Heart right ventricle (tissue), 16 donors: ENCODE results near the gene AADAT. TPM values are rescaled to one million over a fixed set of nuclear protein-coding genes. Genes with fewer than 3 reads are reported as not detected.

Experiments
- ATAC-seq, 8 donors: fragments of 200-7000 bp; cut with Tn5 transposase; one replicate each; pipeline ENCODE4 v1.9.1; 2020; ENCODE audit warnings: mild to moderate bottlenecking in 8 of 8, moderate library complexity in 8 of 8, moderate number of reproducible peaks in 1 of 8
- DNase-seq, 2 donors: peaks; one replicate each; pipeline ENCODE4 v3.0.0-alpha.2; 2020
- H3K27ac ChIP-seq, 10 donors: fragments of 200-600 bp; sonication (generic) in 2 of 10; one replicate each; pipeline versions ENCODE4 v1.5.0 to v1.8.0; 2020 to 2022; ENCODE audit warnings: mild to moderate bottlenecking in 3 of 10
- H3K27me3 ChIP-seq, 7 donors: fragments of 200-600 bp; one replicate each; pipeline ENCODE4 v1.8.0; 2021 to 2022; ENCODE audit warnings: mild to moderate bottlenecking in 2 of 7
- H3K36me3 ChIP-seq, 9 donors: fragments of 200-600 bp; sonication (generic) in 1 of 9; one replicate each; pipeline versions ENCODE4 v1.5.0 to v1.8.0; 2020 to 2022; ENCODE audit warnings: mild to moderate bottlenecking in 2 of 9
- H3K4me1 ChIP-seq, 9 donors: fragments of 200-600 bp; sonication (generic) in 1 of 9; one replicate each; pipeline versions ENCODE4 v1.5.0 to v1.8.0; 2020 to 2022; ENCODE audit warnings: mild to moderate bottlenecking in 4 of 9
- H3K4me3 ChIP-seq, 10 donors: fragments of 200-600 bp; sonication (generic) in 2 of 10; one replicate each; pipeline versions ENCODE4 v1.5.0 to v1.8.0; 2020 to 2022; ENCODE audit warnings: mild to moderate bottlenecking in 7 of 10, moderate library complexity in 2 of 10
- H3K9me3 ChIP-seq, 11 donors: fragments of 200-600 bp in 10 of 11; sonication (generic) in 2 of 11; one replicate each; pipeline versions ENCODE4 v1.5.0 to v1.8.0; 2013 to 2022; ENCODE audit warnings: mild to moderate bottlenecking in 2 of 11, control low read depth in 1 of 11, moderate library complexity in 1 of 11
- CTCF ChIP-seq, 9 donors: fragments of 200-600 bp; sonication (generic) in 2 of 9; IDR thresholded peaks; one replicate each; pipeline versions ENCODE4 v1.5.0 to v1.8.0; 2021 to 2022; ENCODE audit warnings: antibody characterized with exemption in 9 of 9, mild to moderate bottlenecking in 5 of 9, moderate library complexity in 1 of 9
- WGBS, 2 donors: extraction: QIAGEN DNeasy Blood & Tissue Kit; methylation state at CpG; one replicate each; pipeline ENCODE4 v1.1.7; 2013; ENCODE audit warnings: inconsistent platforms in 1 of 2; 5-methylcytosine and 5-hydroxymethylcytosine counted together
- intact Hi-C, 10 donors: fragments of 100-400 bp; cut with DNase I; formaldehyde crosslinking; loops; one replicate each; pipeline versions ENCODE4 v1.11.1 to v1.14.2; 2022
- polyA plus RNA-seq, 2 donors: library from polyadenylated mRNA; stranded (reverse); fragments of 200-250 nt; gene quantifications; one replicate each; pipeline ENCODE4 v1.2.3, GENCODE V29; 2013
- total RNA-seq, 10 donors: library from RNA; stranded (reverse); fragmentation: NEBNext Ultra II Directional in 3 of 10; extraction: Animal tissue kit (Norgen Biotek cat#: 25700) in 3 of 10; gene quantifications; one replicate each; pipeline versions ENCODE4 v1.2.1 to v1.2.4, GENCODE V29; 2021 to 2023
- donor health status: Arrhythmogenic right ventricular cardiomyopathy.
- donor health status: ischemic (EF 13 %, LVEDD 7.1; RV severe dilation, severe dysfunction).
- donor health status: healthy with polysubstance abuse.
- donor health status: DM: no; HTN: yes; CAD: no.
- donor health status: DM: no; HTN: no; CAD: no.
- donor health status: ischemic (EF 25% LVEDD 6.9; RV normal size, moderate dysfunction).
- donor health status: ischemic (EF 25% LVEDD 5.7; RV mildly dilated, moderate dysfunction).
- donor health status: healthy.
- donor health status: DM: yes; HTN: yes; CAD: no.
- donor health status: Ischemic cardiomyopathy.
- donor health status: ischemic (EF 35%, LVEDD 5.7; RV mildly dilated, moderate dysfunction).
- donor health status: nonischemic (EF 11% LVEDD 7.7; RV severe dilation, severe dysfunction).
- donor health status: DM: yes; HTN: yes; CAD: no.
- donor health status: PGD.
- donor health status: ischemic (EF 29% LVEDD 5.4; RV normal size, mild dysfunction).
- donor health status: nonischemic (EF 23%, LVEDD 6.1; RV moderate dilation, normal function).

Gene AADAT
- total and polyA plus RNA-seq, 12 donors, result 0.82 to 3.5 (median 1.7) TPM

- Histone ChIP-seq H3K4me1 (peaks cover 0 to 4% (median 0%) of the 10 kb centered on the region in 9 donors), H3K27me3 (peaks cover 0 to 3% (median 0%) of the 10 kb centered on the region in 7 donors), H3K9me3 (peaks cover 0 to 25% (median 9%) of the 10 kb centered on the region in 11 donors), H3K27ac (no peak overlapping the region), H3K36me3 (no peaks in the 10 kb centered on the region), H3K4me3 (no peak overlapping the region)
- no peak for ATAC-seq
- intact Hi-C loops, result loop anchor here in 1 of 10 donors (5.0 kb wide), 1 partner anchor 717 kb away; no protein-coding TSS in a partner anchor
- DNase-seq, result no peak
- WGBS, 2 donors, result 66 to 78% methylated on average over 2 of the region's 2 CpGs
- TF ChIP-seq CTCF (IDR thresholded peaks at IDR 0.05), result no peak
Measured at GRCh38 chr4:170134821-170135220, 45.1 kb upstream of the AADAT start.

- H3K9me3 ChIP-seq, result peaks cover 0 to 15% (median 7%) of the 10 kb centered on the region in 11 donors
- no peaks in the 10 kb centered on the region for H3K36me3 ChIP-seq
- intact Hi-C loops, result no loop called here
- WGBS, 2 donors, result 82 to 86% methylated on average over 9 of the region's 9 CpGs
- TF ChIP-seq CTCF (IDR thresholded peaks at IDR 0.05), result no peak
- H3K4me3 ChIP-seq, result no peak overlapping the region
- no peaks in the 10 kb centered on the region for H3K4me1 ChIP-seq
- H3K27me3 ChIP-seq, result no peaks in the 10 kb centered on the region
- ATAC-seq (no peak), DNase-seq (no peak)
- no peak overlapping the region for H3K27ac ChIP-seq
Measured at GRCh38 chr4:170128219-170128804, 38.6 kb upstream of the AADAT start.

- no peak overlapping the region for H3K27ac ChIP-seq
- H3K27me3 ChIP-seq, result no peaks in the 10 kb centered on the region
- H3K9me3 ChIP-seq, result peaks cover 0 to 10% (median 1%) of the 10 kb centered on the region in 11 donors
- 94 to 95% methylated on average over 10 of the region's 10 CpGs for WGBS, 2 donors
- no peak for TF ChIP-seq CTCF (IDR thresholded peaks at IDR 0.05)
- H3K4me1 ChIP-seq, result no peaks in the 10 kb centered on the region
- ATAC-seq (no peak), DNase-seq (no peak)
- H3K4me3 ChIP-seq, result no peak overlapping the region
- H3K36me3 ChIP-seq, result no peaks in the 10 kb centered on the region
- intact Hi-C loops, result no loop called here
Measured at GRCh38 chr4:170127758-170128157, 38.0 kb upstream of the AADAT start.

- Histone ChIP-seq H3K4me3 (no peak overlapping the region), H3K9me3 (no peaks in the 10 kb centered on the region)
- intact Hi-C loops, result no loop called here
Measured at GRCh38 chr4:170124406-170124805, 34.6 kb upstream of the AADAT start.

More at GRCh38 chr4:170124406-170124805, 34.6 kb upstream of the AADAT start:
- H3K4me1 ChIP-seq, result no peaks in the 10 kb centered on the region
- TF ChIP-seq CTCF (IDR thresholded peaks at IDR 0.05), result no peak
- H3K27me3 ChIP-seq, result no peaks in the 10 kb centered on the region
- DNase-seq (no peak), ATAC-seq (no peak)
- H3K36me3 ChIP-seq, result no peaks in the 10 kb centered on the region
- no peak overlapping the region for H3K27ac ChIP-seq
